ENCODE results near the gene GYG1. TPM values are rescaled to one million over a fixed set of nuclear protein-coding genes. Genes with fewer than 3 reads are reported as not detected.

Gene GYG1
- total and polyA plus RNA-seq, 2 of the 8 experiments (the other 6 are each of a cell fraction or from before 2014, with no cell fraction given), result 19.4 to 34.2 TPM

GRCh38 chr3:149067883-149068282 is 76.5 kb downstream of the GYG1 start (continued):
- no peak for TF ChIP-seq EZH2 (IDR thresholded peaks at IDR 0.05; ENCODE audit: low read depth, low read length, severe bottlenecking)
- TF ChIP-seq RXRA (IDR thresholded peaks at IDR 0.05; ENCODE audit: insufficient read depth, low read depth, low read length), result no peak
- no peak for TF ChIP-seq CTBP2 (IDR thresholded peaks at IDR 0.05; ENCODE audit: borderline replicate concordance, insufficient read depth, insufficient read length, low read length)
- no peak for TF ChIP-seq CREB1 (IDR thresholded peaks at IDR 0.05)
- TF ChIP-seq MAFK (IDR thresholded peaks at IDR 0.05; ENCODE audit: low read depth, low read length), result no peak
- TF ChIP-seq SRF (IDR thresholded peaks at IDR 0.05; ENCODE audit: low read depth, low read length), result no peak

Other genes starting within 250 kb of the GYG1 start
- not detected in 2 replicates for gene CPB1, start 163.7 kb upstream of the GYG1 start, total RNA-seq (2021; fragmentation: NEBNext Ultra II Directional; extraction: Animal tissue kit (Norgen Biotek cat#: 25700))
- not detected in 2 replicates for gene CPB1, start 163.7 kb upstream of the GYG1 start, polyA plus RNA-seq (2011; rRNA removed)
- gene CPA3, start 126.2 kb upstream of the GYG1 start, total RNA-seq (2021; fragmentation: NEBNext Ultra II Directional; extraction: Animal tissue kit (Norgen Biotek cat#: 25700)), result not detected in 2 replicates
- gene CPA3, start 126.2 kb upstream of the GYG1 start, polyA plus RNA-seq (2011; rRNA removed), result not detected in 2 replicates
- gene HLTF, start 95.0 kb downstream of the GYG1 start, total RNA-seq (2021; fragmentation: NEBNext Ultra II Directional; extraction: Animal tissue kit (Norgen Biotek cat#: 25700)), result 56.8 and 60.3 TPM in 2 replicates
- gene HLTF, start 95.0 kb downstream of the GYG1 start, polyA plus RNA-seq (2011; rRNA removed), result 18.1 and 21.9 TPM in 2 replicates
- gene HPS3, start 138.1 kb downstream of the GYG1 start, total RNA-seq (2021; fragmentation: NEBNext Ultra II Directional; extraction: Animal tissue kit (Norgen Biotek cat#: 25700)), result 42.8 and 48.7 TPM in 2 replicates
- gene HPS3, start 138.1 kb downstream of the GYG1 start, polyA plus RNA-seq (2011; rRNA removed), result 23.7 and 24.0 TPM in 2 replicates
- gene CP, start 230.3 kb downstream of the GYG1 start, total RNA-seq (2021; fragmentation: NEBNext Ultra II Directional; extraction: Animal tissue kit (Norgen Biotek cat#: 25700)), result 2.1 and 2.6 TPM in 2 replicates
- 0.32 and 0.46 TPM in 2 replicates for gene CP, start 230.3 kb downstream of the GYG1 start, polyA plus RNA-seq (2011; rRNA removed)